ENCODE measurements around the gene SRSF6. TPM values are rescaled to one million over a fixed set of nuclear protein-coding genes. Genes with fewer than 3 reads are reported as not detected.

The SRSF6 gene
- total and polyA plus RNA-seq, 2 experiments from 2014 or later, result 31.0 to 90.7 TPM

DNA sequence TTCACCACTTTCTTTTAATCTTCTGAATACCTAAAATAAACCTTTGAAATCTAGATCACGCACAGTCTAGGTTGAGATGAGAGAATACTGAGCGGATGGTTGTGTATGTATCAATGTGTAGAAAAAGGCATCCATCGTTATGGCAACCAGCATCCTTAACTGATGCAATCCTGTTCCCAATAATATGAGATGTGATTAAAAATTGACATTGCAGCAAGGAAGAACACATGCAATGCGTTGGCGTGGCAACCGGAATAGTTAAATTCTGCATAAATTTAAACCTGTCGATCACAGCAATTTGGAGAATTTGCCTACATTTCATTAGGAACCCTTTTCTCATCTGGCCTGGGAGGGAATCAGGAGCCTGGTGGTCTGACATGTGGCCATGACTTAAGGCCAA lies 48.5 kb downstream of the SRSF6 start:
- H3K36me3 ChIP-seq (replicated peaks; ENCODE audit: insufficient read depth, low read depth), result no peaks in the 10 kb centered on the region
- no peak overlapping the region for H3K27ac ChIP-seq
- H3K4me3 ChIP-seq, result no peak overlapping the region
- no peak overlapping the region for H3K4me2 ChIP-seq
- no peaks in the 10 kb centered on the region for H3K79me2 ChIP-seq
- TF ChIP-seq, protein P1, sequence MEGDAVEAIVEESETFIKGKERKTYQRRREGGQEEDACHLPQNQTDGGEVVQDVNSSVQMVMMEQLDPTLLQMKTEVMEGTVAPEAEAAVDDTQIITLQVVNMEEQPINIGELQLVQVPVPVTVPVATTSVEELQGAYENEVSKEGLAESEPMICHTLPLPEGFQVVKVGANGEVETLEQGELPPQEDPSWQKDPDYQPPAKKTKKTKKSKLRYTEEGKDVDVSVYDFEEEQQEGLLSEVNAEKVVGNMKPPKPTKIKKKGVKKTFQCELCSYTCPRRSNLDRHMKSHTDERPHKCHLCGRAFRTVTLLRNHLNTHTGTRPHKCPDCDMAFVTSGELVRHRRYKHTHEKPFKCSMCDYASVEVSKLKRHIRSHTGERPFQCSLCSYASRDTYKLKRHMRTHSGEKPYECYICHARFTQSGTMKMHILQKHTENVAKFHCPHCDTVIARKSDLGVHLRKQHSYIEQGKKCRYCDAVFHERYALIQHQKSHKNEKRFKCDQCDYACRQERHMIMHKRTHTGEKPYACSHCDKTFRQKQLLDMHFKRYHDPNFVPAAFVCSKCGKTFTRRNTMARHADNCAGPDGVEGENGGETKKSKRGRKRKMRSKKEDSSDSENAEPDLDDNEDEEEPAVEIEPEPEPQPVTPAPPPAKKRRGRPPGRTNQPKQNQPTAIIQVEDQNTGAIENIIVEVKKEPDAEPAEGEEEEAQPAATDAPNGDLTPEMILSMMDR (IDR thresholded peaks at IDR 0.05; ENCODE audit: poor library complexity), result no peak
- TF ChIP-seq EZH2phosphoT487 (IDR thresholded peaks at IDR 0.05; ENCODE audit: low read depth, severe bottlenecking, unreplicated experiment) (no peak), EZH2 (IDR thresholded peaks at IDR 0.05; ENCODE audit: borderline replicate concordance) (no peak)
- no peaks in the 10 kb centered on the region for H3K9me2 ChIP-seq (replicated peaks; ENCODE audit: insufficient read depth)
- no peak overlapping the region for H2AFZ ChIP-seq
- no peak for DNase-seq (ENCODE audit: low spot score)
- no peaks in the 10 kb centered on the region for H4K20me1 ChIP-seq (ENCODE audit: insufficient read depth, poor library complexity, severe bottlenecking)
- H3K4me1 ChIP-seq (ENCODE audit: insufficient read depth), result peaks cover 5% of the 10 kb centered on the region
- 95% methylated on average over 7 of the region's 7 CpGs for WGBS (ENCODE audit: low lambda C conversion rate, missing lambda C conversion rate)
- no peaks in the 10 kb centered on the region for H3K9me3 ChIP-seq (ENCODE audit: low read depth)
- H3K27me3 ChIP-seq, result peaks cover 15% of the 10 kb centered on the region

DNA sequence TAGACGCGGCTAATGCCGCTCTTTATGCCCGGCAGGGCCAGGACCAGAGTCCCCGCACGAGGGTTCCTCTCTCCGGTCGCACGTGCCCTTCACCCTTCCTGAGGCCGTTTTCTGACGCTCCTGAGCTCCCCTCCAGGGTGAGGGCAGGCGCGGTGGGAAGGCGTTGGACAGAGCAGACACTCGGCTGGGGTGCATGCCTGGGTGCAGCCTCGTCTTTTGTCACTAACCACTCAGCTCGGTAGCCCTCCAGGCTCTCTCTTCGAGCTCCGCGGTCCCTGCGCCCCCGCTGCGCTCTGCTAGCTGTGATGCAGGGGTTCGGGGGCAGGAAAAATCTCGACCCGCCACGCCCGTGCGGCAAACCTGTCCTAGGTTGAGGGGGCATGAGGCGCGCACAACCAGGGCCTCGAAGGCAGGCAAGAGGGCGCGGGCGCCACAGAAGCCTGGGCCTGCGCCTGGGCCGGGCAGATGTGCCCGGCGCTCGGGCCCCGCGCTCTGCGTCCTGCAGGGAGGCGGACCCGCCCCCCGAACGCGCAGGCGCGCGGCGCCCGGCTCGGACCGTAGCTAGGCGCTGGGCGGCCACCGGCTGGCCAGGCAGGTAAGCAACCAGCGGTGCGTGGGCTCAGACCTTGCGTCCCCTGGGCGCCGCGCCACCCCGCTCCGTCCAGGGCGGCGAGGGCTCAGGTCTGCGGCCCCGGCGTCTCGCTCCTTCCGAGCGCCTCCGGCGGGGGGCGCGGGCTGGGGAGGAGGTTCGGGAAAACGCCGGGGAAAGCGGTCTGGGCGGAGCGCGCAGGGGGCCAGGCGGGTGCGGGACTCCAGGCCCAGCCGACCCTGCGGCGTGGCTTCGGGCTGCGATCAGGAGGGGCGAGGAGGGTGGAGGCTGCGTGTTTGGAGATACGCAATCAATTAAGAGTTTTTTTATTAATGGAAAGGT lies 49.7 kb downstream of the SRSF6 start, which contains the start of gene L3MBTL1:
TSS of gene L3MBTL1 (plus strand) at position 548 of the 931 bp plus-strand sequence. CDS start 5,807 bp downstream, outside the sequence.
- no peak within 1 kb of the TSS for H3K27ac ChIP-seq
- peak within 1 kb of the TSS; percentile 93 for H3K4me2 ChIP-seq
- H4K20me1 ChIP-seq (ENCODE audit: insufficient read depth, poor library complexity, severe bottlenecking), result no peaks in the 10 kb centered on the region
- H2AFZ ChIP-seq, result peak within 1 kb of the TSS; percentile 93
- WGBS (ENCODE audit: low lambda C conversion rate, missing lambda C conversion rate), result 13% methylated on average over 77 of the region's 95 CpGs
- no peaks in the 10 kb centered on the region for H3K9me3 ChIP-seq (ENCODE audit: low read depth)
- H3K9me2 ChIP-seq (replicated peaks; ENCODE audit: insufficient read depth), result no peaks in the 10 kb centered on the region
- H3K27me3 ChIP-seq, result peaks cover 15% of the 10 kb centered on the region
- peak; percentile 87 for DNase-seq (ENCODE audit: low spot score)
- H3K4me1 ChIP-seq (ENCODE audit: insufficient read depth), result peaks cover 5% of the 10 kb centered on the region
- TF ChIP-seq, protein P1 (IDR thresholded peaks at IDR 0.05; ENCODE audit: poor library complexity), result no peak
- TF ChIP-seq EZH2phosphoT487 (IDR thresholded peaks at IDR 0.05; ENCODE audit: low read depth, severe bottlenecking, unreplicated experiment) (no peak), EZH2 (IDR thresholded peaks at IDR 0.05; ENCODE audit: borderline replicate concordance) (no peak)
- H3K79me2 ChIP-seq, result no peaks in the 10 kb centered on the region
- H3K36me3 ChIP-seq (replicated peaks; ENCODE audit: insufficient read depth, low read depth), result no peaks in the 10 kb centered on the region
- peak within 1 kb of the TSS; percentile 53 for H3K4me3 ChIP-seq

DNA sequence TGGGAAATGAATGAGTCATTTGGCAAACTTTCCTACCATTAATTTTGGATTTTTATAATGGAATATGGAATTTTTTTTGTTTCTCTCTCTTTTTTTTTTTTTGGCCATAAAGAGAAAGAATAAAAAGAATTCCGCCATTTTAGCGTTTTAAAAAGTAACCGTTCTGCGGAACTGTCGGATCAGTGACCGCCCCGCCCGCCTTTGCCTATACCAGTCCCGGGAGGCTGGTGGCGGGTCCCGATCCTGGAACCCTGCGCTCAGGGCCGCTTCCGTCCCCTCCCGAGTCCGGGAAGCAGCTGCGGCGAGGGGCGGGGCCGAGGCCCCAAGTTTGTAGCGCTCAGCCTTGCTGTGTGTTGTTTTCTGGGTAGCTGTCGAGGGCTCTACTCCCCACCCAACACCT lies 50.4 kb downstream of the SRSF6 start:
- no peaks in the 10 kb centered on the region for H3K36me3 ChIP-seq (replicated peaks; ENCODE audit: insufficient read depth, low read depth)
- peak overlapping the region; percentile 93 for H2AFZ ChIP-seq
- no peaks in the 10 kb centered on the region for H3K79me2 ChIP-seq
- peak overlapping the region; percentile 53 for H3K4me3 ChIP-seq
- H3K4me1 ChIP-seq (ENCODE audit: insufficient read depth), result peaks cover 5% of the 10 kb centered on the region
- H4K20me1 ChIP-seq (ENCODE audit: insufficient read depth, poor library complexity, severe bottlenecking), result no peaks in the 10 kb centered on the region
- no peak overlapping the region for H3K27ac ChIP-seq
- H3K4me2 ChIP-seq, result peak overlapping the region; percentile 93
- WGBS (ENCODE audit: low lambda C conversion rate, missing lambda C conversion rate), result 8% methylated on average over 22 of the region's 22 CpGs
- TF ChIP-seq EZH2 (IDR thresholded peaks at IDR 0.05; ENCODE audit: borderline replicate concordance), result no peak
- peaks cover 15% of the 10 kb centered on the region for H3K27me3 ChIP-seq
- no peaks in the 10 kb centered on the region for H3K9me3 ChIP-seq (ENCODE audit: low read depth)
- peak; percentile 27 for DNase-seq (ENCODE audit: low spot score)
- H3K9me2 ChIP-seq (replicated peaks; ENCODE audit: insufficient read depth), result no peaks in the 10 kb centered on the region

DNA sequence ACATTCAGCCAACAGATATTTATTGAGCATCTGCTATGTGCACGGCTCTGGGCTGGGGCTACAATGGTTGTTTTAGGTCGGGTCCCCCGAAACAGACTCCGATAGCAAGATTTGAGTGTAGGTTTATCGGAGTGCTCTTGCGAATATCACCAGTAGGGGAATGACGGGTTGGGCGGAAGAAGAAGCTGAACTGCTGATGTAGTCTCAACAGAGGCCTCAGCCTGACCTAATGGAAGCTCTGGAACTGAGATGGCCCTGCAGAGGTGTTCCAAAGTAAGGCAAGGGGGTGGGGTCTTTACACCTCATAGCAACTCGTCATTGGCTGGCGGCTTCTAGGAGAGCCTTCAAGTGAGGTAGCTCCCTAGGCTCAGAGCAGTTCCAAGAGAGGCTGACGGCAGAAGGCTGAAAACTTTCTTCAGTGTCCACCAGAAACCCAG lies 50.9 kb downstream of the SRSF6 start:
- no peak overlapping the region for H3K27ac ChIP-seq
- H4K20me1 ChIP-seq (ENCODE audit: insufficient read depth, poor library complexity, severe bottlenecking), result no peaks in the 10 kb centered on the region
- H2AFZ ChIP-seq, result peak overlapping the region; percentile 93
- no peak for TF ChIP-seq EZH2 (IDR thresholded peaks at IDR 0.05; ENCODE audit: borderline replicate concordance)
- TF ChIP-seq, protein P1 (IDR thresholded peaks at IDR 0.05; ENCODE audit: poor library complexity), result peak; percentile 10
- no peaks in the 10 kb centered on the region for H3K36me3 ChIP-seq (replicated peaks; ENCODE audit: insufficient read depth, low read depth)
- peaks cover 5% of the 10 kb centered on the region for H3K4me1 ChIP-seq (ENCODE audit: insufficient read depth)
- no peaks in the 10 kb centered on the region for H3K79me2 ChIP-seq
- DNase-seq (ENCODE audit: low spot score), result peak; percentile 24
- no peak overlapping the region for H3K4me3 ChIP-seq
- H3K27me3 ChIP-seq, result peaks cover 15% of the 10 kb centered on the region
- H3K4me2 ChIP-seq, result peak overlapping the region; percentile 93
- no peaks in the 10 kb centered on the region for H3K9me2 ChIP-seq (replicated peaks; ENCODE audit: insufficient read depth)
- H3K9me3 ChIP-seq (ENCODE audit: low read depth), result no peaks in the 10 kb centered on the region
- WGBS (ENCODE audit: low lambda C conversion rate, missing lambda C conversion rate), result 53% methylated on average over 11 of the region's 11 CpGs
